Neural progenitor cell (in vitro differentiated cells): Measurements from ENCODE around the gene TLR9. TPM values are rescaled to one million over a fixed set of nuclear protein-coding genes. Genes with fewer than 3 reads are reported as not detected.
A peak's percentile ranks its signal among the peaks of the same experiment; 100 is the strongest.
"Not testable (repeated sequence)": the region's sequence is repeated elsewhere in the genome, so short reads cannot be mapped to it uniquely, and the experiment has no call there.

Experiments used
- DNase-seq: peaks from one replicate; pipeline ENCODE4 v3.0.0-alpha.2; 2016; ENCODE audit warnings: low spot score
- H2AFZ ChIP-seq: fragments of 200-600 bp; sonication (generic); replicated peaks from 2 replicates; pipeline ENCODE4 v1.6.1; 2016; ENCODE audit warnings: antibody characterized with exemption
- H3F3A ChIP-seq: fragments of 200-600 bp; sonication (generic); 2 replicates; pipeline ENCODE4 v1.6.1; 2016; ENCODE audit warnings: antibody characterized with exemption, low read depth
- H3K27ac ChIP-seq: fragments of 200-600 bp; sonication (generic); 2 replicates; pipeline ENCODE4 v1.5.1; 2016; ENCODE audit warnings: mild to moderate bottlenecking
- H3K27me3 ChIP-seq: fragments of 200-600 bp; sonication (generic); 2 replicates; pipeline ENCODE4 v1.6.1; 2016; ENCODE audit warnings: mild to moderate bottlenecking, moderate library complexity
- H3K36me3 ChIP-seq: fragments of 200-600 bp; sonication (generic); 2 replicates; pipeline ENCODE4 v1.5.1; 2016
- H3K4me1 ChIP-seq: fragments of 200-600 bp; sonication (generic); 2 replicates; pipeline ENCODE4 v1.6.1; 2016; ENCODE audit warnings: mixed run types
- H3K4me2 ChIP-seq: fragments of 200-600 bp; sonication (generic); 2 replicates; pipeline ENCODE4 v1.6.1; 2016
- H3K4me3 ChIP-seq: fragments of 200-600 bp; sonication (generic); 2 replicates; pipeline ENCODE4 v1.5.1; 2016
- H3K79me2 ChIP-seq: fragments of 200-600 bp; sonication (generic); 2 replicates; pipeline ENCODE4 v1.6.1; 2016; ENCODE audit warnings: low read depth
- H3K9ac ChIP-seq: fragments of 200-600 bp; sonication (generic); 2 replicates; pipeline ENCODE4 v1.6.1; 2016
- H3K9me3 ChIP-seq: fragments of 200-600 bp; sonication (generic); 2 replicates; pipeline ENCODE4 v1.5.1; 2016; ENCODE audit warnings: low read depth
- H4K20me1 ChIP-seq: fragments of 200-600 bp; sonication (generic); 2 replicates; pipeline ENCODE4 v1.6.1; 2016; ENCODE audit warnings: low read depth
- H3K27ac Mint-ChIP-seq: 3 replicates; pipeline ENCODE4 v1.8.0; 2021; ENCODE audit warnings: mixed read lengths
- H3K27me3 Mint-ChIP-seq: 2 replicates; pipeline ENCODE4 v1.8.0; 2022; ENCODE audit warnings: low read depth, mild to moderate bottlenecking, inconsistent platforms, moderate library complexity, mixed read lengths; ENCODE audit not compliant: insufficient read depth
- H3K36me3 Mint-ChIP-seq: 3 replicates; pipeline ENCODE4 v1.8.0; 2021; ENCODE audit warnings: mixed read lengths
- H3K4me1 Mint-ChIP-seq: 3 replicates; pipeline ENCODE4 v1.8.0; 2021; ENCODE audit warnings: mixed read lengths
- H3K4me3 Mint-ChIP-seq: 3 replicates; pipeline ENCODE4 v1.8.0; 2021; ENCODE audit warnings: mild to moderate bottlenecking, moderate library complexity, mixed read lengths
- H3K9me3 Mint-ChIP-seq: 3 replicates; pipeline ENCODE4 v1.8.0; 2020; ENCODE audit warnings: mixed read lengths
- CTCF ChIP-seq: fragments of 200-600 bp; sonication (generic); IDR thresholded peaks from 2 replicates; pipeline ENCODE4 v1.5.1; 2017; ENCODE audit warnings: antibody characterized with exemption, mild to moderate bottlenecking
- EZH2 ChIP-seq: fragments of 200-600 bp; sonication (generic); IDR thresholded peaks from 2 replicates; pipeline ENCODE4 v1.6.1; 2017; ENCODE audit warnings: antibody characterized with exemption, mild to moderate bottlenecking, moderate library complexity
- EZH2phosphoT487 ChIP-seq: fragments of 200-600 bp; sonication (generic); IDR thresholded peaks from 2 replicates; pipeline ENCODE4 v1.6.1; 2017; ENCODE audit warnings: antibody characterized with exemption
- total RNA-seq: library from RNA; depleted of rRNA; stranded (reverse); fragments of >200 nt; gene quantifications from 2 replicates; pipeline ENCODE4 v1.2.3, GENCODE V29; 2015; ENCODE audit warnings: low replicate concordance

TLR9 gene
- not detected in 2 replicates for total RNA-seq

GRCh38 chr3:52225452-52226228 lies at the start of gene TLR9:
TLR9 (minus strand) TSS chr3:52225645; CDS start chr3:52225529, 116 bp downstream.
- Mint-ChIP-seq H3K4me3 (no peak within 1 kb of the TSS), H3K9me3 (no peaks in the 10 kb centered on the region), H3K36me3 (peaks cover 6% of the 10 kb centered on the region), H3K27ac (peak within 1 kb of the TSS; percentile 66), H3K27me3 (peaks cover 4% of the 10 kb centered on the region), H3K4me1 (no peaks in the 10 kb centered on the region)
- no peaks in the 10 kb centered on the region for H3K79me2 ChIP-seq
- no peaks in the 10 kb centered on the region for H3F3A ChIP-seq
- no peaks in the 10 kb centered on the region for H3K36me3 ChIP-seq
- no peak within 1 kb of the TSS for H3K27ac ChIP-seq
- no peaks in the 10 kb centered on the region for H3K27me3 ChIP-seq
- DNase-seq: no peak
- H3K4me2 ChIP-seq: no peak within 1 kb of the TSS
- no peaks in the 10 kb centered on the region for H4K20me1 ChIP-seq
- H3K4me3 ChIP-seq: no peak within 1 kb of the TSS
- H2AFZ ChIP-seq: no peak within 1 kb of the TSS
- H3K9me3 ChIP-seq: no peaks in the 10 kb centered on the region
- TF ChIP-seq EZH2 (no peak), CTCF (no peak), EZH2phosphoT487 (no peak)
- no peak within 1 kb of the TSS for H3K9ac ChIP-seq
- peaks cover 2% of the 10 kb centered on the region for H3K4me1 ChIP-seq

GRCh38 chr3:52274781-52275180 lies 49.3 kb upstream of the TLR9 start:
- not testable (repeated sequence) for H2AFZ ChIP-seq, H3K36me3 ChIP-seq, H3K9me3 ChIP-seq, H3K4me3 Mint-ChIP-seq, H3K9ac ChIP-seq, H3K27ac Mint-ChIP-seq, DNase-seq, H3K4me2 ChIP-seq, H3K27ac ChIP-seq, H3K27me3 ChIP-seq, H3K4me3 ChIP-seq, H3K9me3 Mint-ChIP-seq
- peaks cover 24% of the 10 kb centered on the region for H3K4me1 ChIP-seq
- H4K20me1 ChIP-seq: peaks cover 80% of the 10 kb centered on the region
- Mint-ChIP-seq H3K4me1 (peaks cover 30% of the 10 kb centered on the region), H3K27me3 (peaks cover 10% of the 10 kb centered on the region), H3K36me3 (peaks cover 20% of the 10 kb centered on the region)
- peaks cover 20% of the 10 kb centered on the region for H3F3A ChIP-seq
- H3K79me2 ChIP-seq: peaks cover 84% of the 10 kb centered on the region

GRCh38 chr3:52272831-52273230 lies 47.4 kb upstream of the TLR9 start:
- Histone ChIP-seq H3K4me2 (no peak overlapping the region), H3K9me3 (no peaks in the 10 kb centered on the region), H3K36me3 (peaks cover under 1% of the 10 kb centered on the region), H2AFZ (no peak overlapping the region), H3K27me3 (no peaks in the 10 kb centered on the region), H3K79me2 (peaks cover 99% of the 10 kb centered on the region), H3K4me1 (peaks cover 16% of the 10 kb centered on the region), H3F3A (peaks cover 8% of the 10 kb centered on the region), H4K20me1 (peaks cover 96% of the 10 kb centered on the region), H3K9ac (no peak overlapping the region), H3K27ac (no peak overlapping the region), H3K4me3 (no peak overlapping the region)
- TF ChIP-seq CTCF (no peak), EZH2phosphoT487 (no peak), EZH2 (no peak)
- H3K36me3 Mint-ChIP-seq: peaks cover 25% of the 10 kb centered on the region
- H3K4me3 Mint-ChIP-seq: no peak overlapping the region
- H3K4me1 Mint-ChIP-seq: peaks cover 23% of the 10 kb centered on the region
- peaks cover 10% of the 10 kb centered on the region for H3K27me3 Mint-ChIP-seq
- DNase-seq: no peak
- H3K27ac Mint-ChIP-seq: no peak overlapping the region
- no peaks in the 10 kb centered on the region for H3K9me3 Mint-ChIP-seq

- not testable (repeated sequence) for H2AFZ ChIP-seq, H3K9me3 ChIP-seq, DNase-seq, H3K4me2 ChIP-seq, H3K27ac ChIP-seq, H3K27me3 ChIP-seq, H3K4me3 ChIP-seq, H3K27ac Mint-ChIP-seq, H3K27me3 Mint-ChIP-seq, H3K4me3 Mint-ChIP-seq, H3K36me3 ChIP-seq, H3K9me3 Mint-ChIP-seq, H3K9ac ChIP-seq, H3F3A ChIP-seq
- Mint-ChIP-seq H3K36me3 (peaks cover 31% of the 10 kb centered on the region), H3K4me1 (peaks cover 21% of the 10 kb centered on the region)
- H4K20me1 ChIP-seq: peaks cover 94% of the 10 kb centered on the region
- peaks cover 15% of the 10 kb centered on the region for H3K4me1 ChIP-seq
- peaks cover 99% of the 10 kb centered on the region for H3K79me2 ChIP-seq
These were observed 46.7 kb upstream of the TLR9 start for GRCh38 chr3:52272172-52272571.
